Calu3 (cell line): ENCODE data around the gene PHPT1. TPM values are rescaled to one million over a fixed set of nuclear protein-coding genes. Genes with fewer than 3 reads are reported as not detected.

Experiments used
- BruUV-seq: library from RNA; stranded (reverse); fragments of 400-500 nt; replicated peaks from 2 replicates; lab custom pipeline; 2021; lab: Mats Ljungman, UMichigan
- CTCF ChIA-PET: fragments of 300-600 bp; sonication (Branson Sonifier 250); formaldehyde crosslinking; loops from one replicate; lab custom pipeline; 2022; ENCODE audit warnings: antibody characterized with exemption; lab: Charles Lee
- DNase-seq: peaks from one replicate; pipeline ENCODE4 v3.0.0; 2022
- H3K27ac Mint-ChIP-seq: one replicate; pipeline ENCODE4 v1.8.0; 2022; ENCODE audit warnings: mixed read lengths; ENCODE audit not compliant: unreplicated experiment
- H3K27me3 Mint-ChIP-seq: one replicate; pipeline ENCODE4 v1.8.0; 2022; ENCODE audit warnings: mixed read lengths; ENCODE audit not compliant: unreplicated experiment
- H3K36me3 Mint-ChIP-seq: one replicate; pipeline ENCODE4 v1.8.0; 2022; ENCODE audit warnings: mild to moderate bottlenecking, moderate library complexity, mixed read lengths; ENCODE audit not compliant: insufficient read depth, unreplicated experiment
- H3K4me1 Mint-ChIP-seq: one replicate; pipeline ENCODE4 v1.8.0; 2022; ENCODE audit warnings: mild to moderate bottlenecking, low read depth, mixed read lengths; ENCODE audit not compliant: unreplicated experiment
- H3K4me3 Mint-ChIP-seq: one replicate; pipeline ENCODE4 v1.8.0; 2022; ENCODE audit warnings: mild to moderate bottlenecking, low read depth, moderate library complexity, mixed read lengths; ENCODE audit not compliant: unreplicated experiment
- H3K9me3 Mint-ChIP-seq: one replicate; pipeline ENCODE4 v1.8.0; 2022; ENCODE audit warnings: low read depth, mixed read lengths; ENCODE audit not compliant: unreplicated experiment
- intact Hi-C: fragments of 100-400 bp; cut with micrococcal nuclease; formaldehyde crosslinking; loops from one replicate; pipeline ENCODE4 v1.10.0; 2022; ENCODE audit not compliant: unreplicated experiment
- total RNA-seq: library from RNA; stranded (reverse); gene quantifications from 2 replicates; pipeline ENCODE4 v1.2.3, GENCODE V29; 2022
- TF ChIP-seq, protein P1 (sequence below): fragments of 200-600 bp; IDR thresholded peaks from one replicate; pipeline ENCODE4 v1.8.0; 2022; ENCODE audit warnings: antibody characterized with exemption; ENCODE audit not compliant: unreplicated experiment

The PHPT1 gene
- total RNA-seq, 1 experiment from 2014 or later = 48.7 TPM

DNA sequence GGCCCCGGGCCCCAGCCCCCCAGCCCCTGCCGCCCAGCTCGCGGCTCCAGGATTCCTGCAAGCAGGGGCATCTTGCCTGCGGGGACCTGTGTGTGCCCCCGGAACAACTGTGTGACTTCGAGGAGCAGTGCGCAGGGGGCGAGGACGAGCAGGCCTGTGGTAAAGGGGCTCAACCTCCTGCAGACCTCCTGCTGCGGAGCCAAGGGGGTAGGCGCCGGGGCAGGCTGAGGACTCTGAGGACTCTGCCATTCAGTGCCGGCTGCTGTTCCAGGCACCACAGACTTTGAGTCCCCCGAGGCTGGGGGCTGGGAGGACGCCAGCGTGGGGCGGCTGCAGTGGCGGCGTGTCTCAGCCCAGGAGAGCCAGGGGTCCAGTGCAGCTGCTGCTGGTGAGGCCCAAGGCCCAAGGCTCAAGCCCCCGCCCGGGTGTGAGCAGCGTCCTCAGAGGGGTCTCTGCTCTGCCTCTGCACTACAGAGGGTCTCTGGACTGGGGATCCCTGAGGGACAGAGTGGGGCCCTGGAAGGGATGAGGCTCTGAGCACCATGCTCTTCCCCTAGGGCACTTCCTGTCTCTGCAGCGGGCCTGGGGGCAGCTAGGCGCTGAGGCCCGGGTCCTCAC, 6.4 kb downstream of the PHPT1 start:
- H3K4me1 Mint-ChIP-seq = no peaks in the 10 kb centered on the region
- no peak for DNase-seq
- no TSS peak for BruUV-seq
- H3K27me3 Mint-ChIP-seq = no peaks in the 10 kb centered on the region
- intact Hi-C loops = no loop called here
- CTCF ChIA-PET = no interaction called here
- peaks cover 28% of the 10 kb centered on the region for H3K36me3 Mint-ChIP-seq
- no peak overlapping the region for H3K4me3 Mint-ChIP-seq
- no peak overlapping the region for H3K27ac Mint-ChIP-seq
- H3K9me3 Mint-ChIP-seq = no peaks in the 10 kb centered on the region
- TF ChIP-seq, protein P1, sequence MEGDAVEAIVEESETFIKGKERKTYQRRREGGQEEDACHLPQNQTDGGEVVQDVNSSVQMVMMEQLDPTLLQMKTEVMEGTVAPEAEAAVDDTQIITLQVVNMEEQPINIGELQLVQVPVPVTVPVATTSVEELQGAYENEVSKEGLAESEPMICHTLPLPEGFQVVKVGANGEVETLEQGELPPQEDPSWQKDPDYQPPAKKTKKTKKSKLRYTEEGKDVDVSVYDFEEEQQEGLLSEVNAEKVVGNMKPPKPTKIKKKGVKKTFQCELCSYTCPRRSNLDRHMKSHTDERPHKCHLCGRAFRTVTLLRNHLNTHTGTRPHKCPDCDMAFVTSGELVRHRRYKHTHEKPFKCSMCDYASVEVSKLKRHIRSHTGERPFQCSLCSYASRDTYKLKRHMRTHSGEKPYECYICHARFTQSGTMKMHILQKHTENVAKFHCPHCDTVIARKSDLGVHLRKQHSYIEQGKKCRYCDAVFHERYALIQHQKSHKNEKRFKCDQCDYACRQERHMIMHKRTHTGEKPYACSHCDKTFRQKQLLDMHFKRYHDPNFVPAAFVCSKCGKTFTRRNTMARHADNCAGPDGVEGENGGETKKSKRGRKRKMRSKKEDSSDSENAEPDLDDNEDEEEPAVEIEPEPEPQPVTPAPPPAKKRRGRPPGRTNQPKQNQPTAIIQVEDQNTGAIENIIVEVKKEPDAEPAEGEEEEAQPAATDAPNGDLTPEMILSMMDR = no peak

DNA sequence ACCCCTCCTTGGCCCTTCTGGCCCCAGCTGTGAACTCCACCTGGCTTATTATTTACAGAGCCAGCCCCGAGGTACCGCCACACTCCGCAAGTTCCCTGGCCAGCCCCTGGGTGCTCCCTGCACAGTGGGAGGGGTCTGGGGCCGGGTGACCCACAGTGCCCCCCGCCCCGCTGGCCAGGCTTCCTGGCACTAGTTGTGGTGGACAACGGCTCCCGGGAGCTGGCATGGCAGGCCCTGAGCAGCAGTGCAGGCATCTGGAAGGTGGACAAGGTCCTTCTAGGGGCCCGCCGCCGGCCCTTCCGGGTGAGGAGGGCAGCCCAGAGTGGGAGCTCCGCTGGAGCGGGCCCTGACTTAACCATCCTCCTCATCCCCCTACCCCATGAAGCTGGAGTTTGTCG, 6.9 kb downstream of the PHPT1 start:
- TF ChIP-seq, protein P1 = no peak
- peaks cover 23% of the 10 kb centered on the region for H3K36me3 Mint-ChIP-seq
- no TSS peak for BruUV-seq
- DNase-seq = no peak
- no peak overlapping the region for H3K27ac Mint-ChIP-seq
- intact Hi-C loops = no loop called here
- CTCF ChIA-PET = no interaction called here
- no peaks in the 10 kb centered on the region for H3K27me3 Mint-ChIP-seq
- H3K4me3 Mint-ChIP-seq = no peak overlapping the region
- no peaks in the 10 kb centered on the region for H3K4me1 Mint-ChIP-seq
- no peaks in the 10 kb centered on the region for H3K9me3 Mint-ChIP-seq

DNA sequence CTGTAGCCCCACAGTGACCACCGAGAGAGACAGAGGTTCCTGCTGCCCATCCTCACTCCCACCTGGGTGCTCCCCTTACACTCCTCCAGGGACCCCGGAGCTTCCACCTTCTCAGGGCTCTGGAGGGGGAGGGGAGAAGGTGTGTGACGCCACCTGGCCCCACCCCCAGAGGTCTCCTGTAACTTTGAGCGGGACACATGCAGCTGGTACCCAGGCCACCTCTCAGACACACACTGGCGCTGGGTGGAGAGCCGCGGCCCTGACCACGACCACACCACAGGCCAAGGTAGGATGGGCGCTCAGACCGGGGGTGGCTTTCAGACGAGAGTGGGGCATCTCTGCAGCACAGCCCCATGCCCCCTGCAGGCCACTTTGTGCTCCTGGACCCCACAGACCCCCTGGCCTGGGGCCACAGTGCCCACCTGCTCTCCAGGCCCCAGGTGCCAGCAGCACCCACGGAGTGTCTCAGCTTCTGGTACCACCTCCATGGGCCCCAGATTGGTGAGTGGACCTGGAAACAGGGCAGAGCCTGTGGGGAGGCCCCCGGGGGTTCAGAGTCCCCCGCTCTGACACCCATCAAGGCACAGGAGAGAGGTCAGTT, 7.4 kb downstream of the PHPT1 start:
- Mint-ChIP-seq H3K4me3 (no peak overlapping the region), H3K9me3 (no peaks in the 10 kb centered on the region), H3K27ac (no peak overlapping the region), H3K4me1 (no peaks in the 10 kb centered on the region), H3K27me3 (no peaks in the 10 kb centered on the region), H3K36me3 (peaks cover 18% of the 10 kb centered on the region)
- TF ChIP-seq, protein P1 = peak; percentile 21
- DNase-seq = no peak
- CTCF ChIA-PET = no interaction called here
- BruUV-seq = no TSS peak
- intact Hi-C loops = no loop called here

DNA sequence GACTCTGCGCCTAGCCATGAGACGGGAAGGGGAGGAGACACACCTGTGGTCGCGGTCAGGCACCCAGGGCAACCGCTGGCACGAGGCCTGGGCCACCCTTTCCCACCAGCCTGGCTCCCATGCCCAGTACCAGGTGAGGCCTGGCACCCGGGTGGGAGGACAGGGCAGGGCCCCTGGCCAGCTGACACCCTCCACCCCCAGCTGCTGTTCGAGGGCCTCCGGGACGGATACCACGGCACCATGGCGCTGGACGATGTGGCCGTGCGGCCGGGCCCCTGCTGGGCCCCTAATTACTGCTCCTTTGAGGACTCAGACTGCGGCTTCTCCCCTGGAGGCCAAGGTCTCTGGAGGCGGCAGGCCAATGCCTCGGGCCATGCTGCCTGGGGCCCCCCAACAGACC, 8.0 kb downstream of the PHPT1 start:
- no peak for DNase-seq
- no peak overlapping the region for H3K4me3 Mint-ChIP-seq
- TF ChIP-seq, protein P1 = no peak
- no peaks in the 10 kb centered on the region for H3K27me3 Mint-ChIP-seq
- intact Hi-C loops = no loop called here
- peaks cover 19% of the 10 kb centered on the region for H3K36me3 Mint-ChIP-seq
- H3K27ac Mint-ChIP-seq = no peak overlapping the region
- no peaks in the 10 kb centered on the region for H3K9me3 Mint-ChIP-seq
- CTCF ChIA-PET = no interaction called here
- no TSS peak for BruUV-seq
- H3K4me1 Mint-ChIP-seq = no peaks in the 10 kb centered on the region
